Astrocyte of the cerebellum (primary cell): Measurements from ENCODE around the gene CLDN7.
A peak's percentile ranks its signal among the peaks of the same experiment; 100 is the strongest.

Source experiments
- DNase-seq: peaks from one replicate; pipeline ENCODE4 v3.0.0-alpha.2; 2011; ENCODE audit warnings: low read depth
- H3K4me3 ChIP-seq: 2 replicates; pipeline ENCODE4 v1.5.1; 2011; ENCODE audit warnings: mild to moderate bottlenecking, low read depth, low read length, moderate library complexity
- CTCF ChIP-seq: IDR thresholded peaks from 2 replicates; pipeline ENCODE4 v1.5.1; 2012; ENCODE audit warnings: low read length, low read depth, moderate library complexity, mild to moderate bottlenecking; ENCODE audit errors: missing control alignments
- in situ Hi-C: cut with HindIII; loops from 2 replicates; pipeline ENCODE4 v1.10.0; 2017; ENCODE audit warnings: low sequenced_read_pairs

Gene CLDN7

GRCh38 chr17:7289256-7290032 lies 27.2 kb upstream of the CLDN7 start:
- in situ Hi-C loops: no loop called here
- H3K4me3 ChIP-seq: no peak overlapping the region
- no peak for TF ChIP-seq CTCF
- DNase-seq: no peak

- TF ChIP-seq CTCF: no peak
- H3K4me3 ChIP-seq: no peak overlapping the region
- DNase-seq: no peak
- in situ Hi-C loops: no loop called here
Measured at GRCh38 chr17:7285679-7286078, 23.4 kb upstream of the CLDN7 start.

- in situ Hi-C loops: no loop called here
- no peak for TF ChIP-seq CTCF
- no peak for DNase-seq
- no peak overlapping the region for H3K4me3 ChIP-seq
Measured at GRCh38 chr17:7284911-7285310, 22.6 kb upstream of the CLDN7 start.

GRCh38 chr17:7283471-7284216 lies 21.4 kb upstream of the CLDN7 start:
- no peak for DNase-seq
- TF ChIP-seq CTCF: no peak
- H3K4me3 ChIP-seq: no peak overlapping the region
- in situ Hi-C loops: no loop called here

GRCh38 chr17:7282752-7283321 lies 20.6 kb upstream of the CLDN7 start:
- DNase-seq: no peak
- no peak overlapping the region for H3K4me3 ChIP-seq
- no peak for TF ChIP-seq CTCF
- in situ Hi-C loops: no loop called here

- H3K4me3 ChIP-seq: peak overlapping the region; percentile 31
- in situ Hi-C loops: no loop called here
- no peak for TF ChIP-seq CTCF
- DNase-seq: no peak
Measured at GRCh38 chr17:7281953-7282751, 19.9 kb upstream of the CLDN7 start.
